H9 (cell line): ENCODE measurements around the gene CNNM2. TPM values are rescaled to one million over a fixed set of nuclear protein-coding genes. Genes with fewer than 3 reads are reported as not detected.

Experiments
- DNase-seq: peaks from one replicate; pipeline ENCODE4 v3.0.0-alpha.2; 2017
- H2AFZ ChIP-seq: one replicate; pipeline ENCODE4 v1.6.1; 2013; ENCODE audit warnings: mild to moderate bottlenecking, low read length, control low read depth, moderate library complexity
- H2AK5ac ChIP-seq: 2 replicates; pipeline ENCODE4 v1.6.1; 2013; ENCODE audit warnings: low read length, control low read depth, mixed read lengths; ENCODE audit not compliant: insufficient read length
- H2BK120ac ChIP-seq: one replicate; pipeline ENCODE4 v1.6.1; 2013; ENCODE audit warnings: low read depth, mild to moderate bottlenecking, low read length, control low read depth, inconsistent platforms; ENCODE audit not compliant: poor library complexity, severe bottlenecking
- H2BK12ac ChIP-seq: 2 replicates; pipeline ENCODE4 v1.6.1; 2013; ENCODE audit warnings: low read length, control low read depth, mixed read lengths, low read depth; ENCODE audit not compliant: insufficient read length
- H2BK15ac ChIP-seq: 2 replicates; pipeline ENCODE4 v1.6.1; 2013; ENCODE audit warnings: low read depth, low read length, control low read depth
- H2BK20ac ChIP-seq: one replicate; pipeline ENCODE4 v1.6.1; 2013; ENCODE audit warnings: low read depth, mild to moderate bottlenecking, low read length, control low read depth, inconsistent platforms; ENCODE audit not compliant: poor library complexity, severe bottlenecking
- H2BK5ac ChIP-seq: 2 replicates; pipeline ENCODE4 v1.6.1; 2013; ENCODE audit warnings: low read length, control low read depth, mixed read lengths; ENCODE audit not compliant: insufficient read length
- H3K14ac ChIP-seq: 2 replicates; pipeline ENCODE4 v1.6.1; 2013; ENCODE audit warnings: low read length, control low read depth; ENCODE audit not compliant: insufficient read depth
- H3K18ac ChIP-seq: 2 replicates; pipeline ENCODE4 v1.6.1; 2013; ENCODE audit warnings: low read depth, mild to moderate bottlenecking, mixed read lengths, low read length, control low read depth; ENCODE audit not compliant: insufficient read length
- H3K23ac ChIP-seq: 2 replicates; pipeline ENCODE4 v1.6.1; 2013; ENCODE audit warnings: low read length, control low read depth, mixed read lengths, low read depth; ENCODE audit not compliant: insufficient read length
- H3K23me2 ChIP-seq: 2 replicates; pipeline ENCODE4 v1.6.1; 2013; ENCODE audit warnings: low read depth, mild to moderate bottlenecking, mixed read lengths, low read length, control low read depth; ENCODE audit not compliant: insufficient read length, poor library complexity, severe bottlenecking
- H3K27ac ChIP-seq: 2 replicates; pipeline ENCODE4 v1.5.1; 2013; ENCODE audit warnings: low read length, control low read depth, mixed read lengths, low read depth; ENCODE audit not compliant: insufficient read length
- H3K27me3 ChIP-seq: 2 replicates; pipeline ENCODE4 v1.6.1; 2013; ENCODE audit warnings: low read length, control low read depth, inconsistent platforms; ENCODE audit not compliant: insufficient read depth
- H3K4ac ChIP-seq: 2 replicates; pipeline ENCODE4 v1.6.1; 2013; ENCODE audit warnings: low read depth, mild to moderate bottlenecking, control low read depth, inconsistent platforms, low read length, moderate library complexity
- H3K4me1 ChIP-seq: 2 replicates; pipeline ENCODE4 v1.6.1; 2013; ENCODE audit warnings: low read length, control low read depth, inconsistent platforms; ENCODE audit not compliant: insufficient read depth
- H3K4me2 ChIP-seq: 2 replicates; pipeline ENCODE4 v1.6.1; 2013; ENCODE audit warnings: low read length, control low read depth, mixed read lengths; ENCODE audit not compliant: insufficient read length, insufficient read depth
- H3K56ac ChIP-seq: 2 replicates; pipeline ENCODE4 v1.6.1; 2013; ENCODE audit warnings: low read depth, mild to moderate bottlenecking, mixed read lengths, low read length, control low read depth; ENCODE audit not compliant: insufficient read length
- H3K79me1 ChIP-seq: 2 replicates; pipeline ENCODE4 v1.6.1; 2013; ENCODE audit warnings: low read depth, mild to moderate bottlenecking, moderate library complexity, low read length, control low read depth, inconsistent platforms; ENCODE audit not compliant: insufficient read depth, poor library complexity, severe bottlenecking
- H3K79me2 ChIP-seq: 2 replicates; pipeline ENCODE4 v1.6.1; 2013; ENCODE audit warnings: low read length, control low read depth, inconsistent platforms; ENCODE audit not compliant: insufficient read depth
- H3K9ac ChIP-seq: 2 replicates; pipeline ENCODE4 v1.6.1; 2013; ENCODE audit warnings: low read length, control low read depth, mixed read lengths; ENCODE audit not compliant: insufficient read length; ENCODE audit errors: extremely low read depth
- H3K9me3 ChIP-seq: one replicate; pipeline ENCODE4 v1.6.1; 2013; ENCODE audit warnings: low read depth, low read length, inconsistent platforms; ENCODE audit not compliant: control insufficient read depth
- H3T11ph ChIP-seq: one replicate; pipeline ENCODE4 v1.6.1; 2013; ENCODE audit warnings: mild to moderate bottlenecking, low read length, control low read depth, inconsistent platforms
- H4K20me1 ChIP-seq: one replicate; pipeline ENCODE4 v1.6.1; 2013; ENCODE audit not compliant: control insufficient read depth, insufficient read length, insufficient read depth
- H4K5ac ChIP-seq: 2 replicates; pipeline ENCODE4 v1.6.1; 2013; ENCODE audit warnings: low read depth, mild to moderate bottlenecking, mixed read lengths, low read length, control low read depth; ENCODE audit not compliant: insufficient read length
- H4K8ac ChIP-seq: replicated peaks from 2 replicates; pipeline ENCODE4 v1.6.1; 2013; ENCODE audit warnings: low read length, control low read depth, mixed read lengths, low read depth; ENCODE audit not compliant: insufficient read length
- H4K91ac ChIP-seq: 2 replicates; pipeline ENCODE4 v1.6.1; 2013; ENCODE audit warnings: low read depth, mild to moderate bottlenecking, moderate library complexity, mixed read lengths, low read length, control low read depth; ENCODE audit not compliant: insufficient read length
- H3K27ac Mint-ChIP-seq, 3 experiments: 2 replicates in 2 of 3; 3 replicates in 1 of 3; pipeline ENCODE4 v1.8.0; 2020 to 2021; ENCODE audit warnings: mixed read lengths in 3 of 3, mild to moderate bottlenecking in 1 of 3, moderate library complexity in 1 of 3
- H3K27me3 Mint-ChIP-seq: 2 replicates; pipeline ENCODE4 v1.8.0; 2021; ENCODE audit warnings: low read depth, mild to moderate bottlenecking, moderate library complexity, mixed read lengths
- H3K36me3 Mint-ChIP-seq, 3 experiments: 2 replicates in 2 of 3; 3 replicates in 1 of 3; pipeline ENCODE4 v1.8.0; 2020 to 2021; ENCODE audit warnings: low read depth in 3 of 3, mixed read lengths in 3 of 3; ENCODE audit not compliant: insufficient read depth in 1 of 3
- H3K4me1 Mint-ChIP-seq, 2 experiments: 2 replicates each; pipeline ENCODE4 v1.8.0; 2020; ENCODE audit warnings: mixed read lengths in 2 of 2
- H3K4me3 Mint-ChIP-seq, 2 experiments: 2 replicates in 1 of 2; 3 replicates in 1 of 2; pipeline ENCODE4 v1.8.0; 2020 to 2021; ENCODE audit warnings: mild to moderate bottlenecking in 2 of 2, mixed read lengths in 2 of 2, moderate library complexity in 1 of 2
- H3K9me3 Mint-ChIP-seq, 2 experiments: 2 replicates in 1 of 2; 3 replicates in 1 of 2; pipeline ENCODE4 v1.8.0; 2020; ENCODE audit warnings: mild to moderate bottlenecking in 2 of 2, mixed read lengths in 2 of 2, moderate library complexity in 1 of 2
- WGBS: extraction: QIAGEN DNeasy Blood & Tissue Kit; methylation state at CpG from one replicate; pipeline ENCODE4 v1.1.7; 2013; ENCODE audit warnings: missing lambda C conversion rate, low lambda C conversion rate, mixed read lengths; ENCODE audit not compliant: insufficient read length; ENCODE audit errors: extremely low coverage; 5-methylcytosine and 5-hydroxymethylcytosine counted together
- total RNA-seq: library from RNA; stranded (reverse); gene quantifications from 2 replicates; pipeline ENCODE4 v1.2.1, GENCODE V29; 2021
- TF ChIP-seq, protein P1 (sequence below): fragments of 200-600 bp; sonication (generic); conservative IDR thresholded peaks from 3 replicates; pipeline ENCODE4 v1.8.0; 2021; ENCODE audit warnings: antibody characterized with exemption, mild to moderate bottlenecking

The CNNM2 gene
- total RNA-seq, 1 experiment from 2014 or later = 17.5 TPM

DNA sequence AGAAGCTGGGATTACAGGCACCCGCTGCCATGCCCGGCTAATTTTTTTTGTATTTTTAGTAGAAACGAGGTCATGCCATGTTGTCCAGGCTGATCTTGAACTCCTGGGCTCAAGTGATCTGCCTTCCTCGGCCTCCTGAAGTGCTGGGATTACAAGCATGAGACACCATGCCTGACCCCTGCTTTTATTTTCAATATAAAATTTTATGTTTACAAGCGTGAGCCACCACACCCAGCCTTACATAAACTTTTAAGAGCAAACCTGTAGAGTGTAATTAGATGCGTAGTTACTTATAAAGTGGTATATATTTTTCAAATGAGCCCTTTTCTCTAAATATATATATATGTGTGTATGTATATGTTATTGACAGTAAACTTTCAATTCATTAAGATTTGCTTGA is 8.7 kb downstream of the CNNM2 start:
- Histone ChIP-seq H3T11ph (no peak overlapping the region), H3K4me1 (no peaks in the 10 kb centered on the region), H3K79me1 (peaks cover 4% of the 10 kb centered on the region), H4K5ac (no peak overlapping the region), H3K56ac (no peak overlapping the region), H3K23ac (no peak overlapping the region), H3K23me2 (no peaks in the 10 kb centered on the region), H3K27me3 (no peaks in the 10 kb centered on the region), H2BK5ac (no peak overlapping the region), H4K20me1 (no peaks in the 10 kb centered on the region), H3K9me3 (no peaks in the 10 kb centered on the region), H3K14ac (no peak overlapping the region), H3K9ac (no peak overlapping the region), H4K8ac (no peak overlapping the region), H3K4me2 (no peak overlapping the region), H2BK20ac (no peak overlapping the region), H2BK15ac (no peak overlapping the region), H3K4ac (no peak overlapping the region), H2BK12ac (no peak overlapping the region), H2AK5ac (no peak overlapping the region), H3K18ac (no peak overlapping the region), H3K79me2 (no peaks in the 10 kb centered on the region; the same call in 1 of the 2 replicates), H3K27ac (no peak overlapping the region), H2BK120ac (no peak overlapping the region), H4K91ac (no peak overlapping the region), H2AFZ (no peak overlapping the region)
- no peak overlapping the region for H3K27ac Mint-ChIP-seq
- no CpG with 5 or more reads among the region's 6 CpGs for WGBS
- H3K4me3 Mint-ChIP-seq = no peak overlapping the region
- H3K36me3 Mint-ChIP-seq = peaks cover 10 to 17% (median 12%) of the 10 kb centered on the region in 3 experiments
- peaks cover 0 to 3% of the 10 kb centered on the region in 2 experiments; a peak in 3 of 5 replicates for H3K9me3 Mint-ChIP-seq
- H3K4me1 Mint-ChIP-seq = peaks cover 7 to 12% of the 10 kb centered on the region in 2 experiments
- DNase-seq = no peak
- TF ChIP-seq, protein P1, sequence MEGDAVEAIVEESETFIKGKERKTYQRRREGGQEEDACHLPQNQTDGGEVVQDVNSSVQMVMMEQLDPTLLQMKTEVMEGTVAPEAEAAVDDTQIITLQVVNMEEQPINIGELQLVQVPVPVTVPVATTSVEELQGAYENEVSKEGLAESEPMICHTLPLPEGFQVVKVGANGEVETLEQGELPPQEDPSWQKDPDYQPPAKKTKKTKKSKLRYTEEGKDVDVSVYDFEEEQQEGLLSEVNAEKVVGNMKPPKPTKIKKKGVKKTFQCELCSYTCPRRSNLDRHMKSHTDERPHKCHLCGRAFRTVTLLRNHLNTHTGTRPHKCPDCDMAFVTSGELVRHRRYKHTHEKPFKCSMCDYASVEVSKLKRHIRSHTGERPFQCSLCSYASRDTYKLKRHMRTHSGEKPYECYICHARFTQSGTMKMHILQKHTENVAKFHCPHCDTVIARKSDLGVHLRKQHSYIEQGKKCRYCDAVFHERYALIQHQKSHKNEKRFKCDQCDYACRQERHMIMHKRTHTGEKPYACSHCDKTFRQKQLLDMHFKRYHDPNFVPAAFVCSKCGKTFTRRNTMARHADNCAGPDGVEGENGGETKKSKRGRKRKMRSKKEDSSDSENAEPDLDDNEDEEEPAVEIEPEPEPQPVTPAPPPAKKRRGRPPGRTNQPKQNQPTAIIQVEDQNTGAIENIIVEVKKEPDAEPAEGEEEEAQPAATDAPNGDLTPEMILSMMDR = no peak
- H3K27me3 Mint-ChIP-seq = no peaks in the 10 kb centered on the region
